ENCODE measurements around the gene SUSD5. TPM values are rescaled to one million over a fixed set of nuclear protein-coding genes. Genes with fewer than 3 reads are reported as not detected.

SUSD5 gene
- total RNA-seq, 4 donors from 2014 or later: 0.55 to 2.2 (median 1.1) TPM

- DNase-seq (no peak), ATAC-seq (no peak)
- Histone ChIP-seq H3K9me3 (no peaks in the 10 kb centered on the region), H3K4me1 (no peaks in the 10 kb centered on the region), H3K4me3 (no peak overlapping the region), H3K36me3 (peaks cover 0 to 66% of the 10 kb centered on the region in 2 donors), H3K27me3 (no peaks in the 10 kb centered on the region), H3K27ac (no peak overlapping the region)
- in situ Hi-C loops (cut with MboI; ENCODE audit: low sequenced_read_pairs in 4 of 4): loop anchor here in 2 of 4 donors (10.0 to 25.0 kb wide), 2 partner anchors 237 to 250 kb away; no protein-coding TSS in a partner anchor
- intact Hi-C loops (cut with DNase I; ENCODE audit: low total_unique reads): loop anchor here (2.0 kb wide), 1 partner anchor 63 kb away; no protein-coding TSS in a partner anchor
- no peak for TF ChIP-seq POLR2A (IDR thresholded peaks at IDR 0.05)
- TF ChIP-seq CTCF (IDR thresholded peaks at IDR 0.05 in 4 of 5, conservative IDR thresholded peaks at IDR 0.05 in 1 of 5): no peak
Observed at GRCh38 chr3:33137691-33138090, 80.9 kb downstream of the SUSD5 start.

GRCh38 chr3:33134026-33134625 lies 84.5 kb downstream of the SUSD5 start:
- in situ Hi-C loops (cut with MboI; ENCODE audit: low sequenced_read_pairs in 4 of 4) (loop anchor here (5.0 to 25.0 kb wide), 3 partner anchors 238 to 253 kb away; no protein-coding TSS in a partner anchor), intact Hi-C loops (cut with DNase I; ENCODE audit: low total_unique reads) (no loop called here)
- Histone ChIP-seq H3K9me3 (no peaks in the 10 kb centered on the region), H3K27me3 (no peaks in the 10 kb centered on the region), H3K36me3 (peaks cover 0 to 65% of the 10 kb centered on the region in 2 donors), H3K27ac (no peak overlapping the region), H3K4me3 (no peak overlapping the region), H3K4me1 (no peaks in the 10 kb centered on the region)
- TF ChIP-seq POLR2A (IDR thresholded peaks at IDR 0.05) (no peak), CTCF (IDR thresholded peaks at IDR 0.05 in 4 of 5, conservative IDR thresholded peaks at IDR 0.05 in 1 of 5) (no peak)
- ATAC-seq (no peak), DNase-seq (no peak)

GRCh38 chr3:33132019-33132360 lies 86.6 kb downstream of the SUSD5 start:
- Histone ChIP-seq H3K4me3 (no peak overlapping the region), H3K4me1 (no peaks in the 10 kb centered on the region), H3K27me3 (no peaks in the 10 kb centered on the region), H3K27ac (no peak overlapping the region), H3K9me3 (no peaks in the 10 kb centered on the region), H3K36me3 (peaks cover 0 to 69% of the 10 kb centered on the region in 2 donors)
- DNase-seq: no peak
- in situ Hi-C loops (cut with MboI; ENCODE audit: low sequenced_read_pairs in 4 of 4): loop anchor here (5.0 to 25.0 kb wide), 3 partner anchors 240 to 255 kb away; no protein-coding TSS in a partner anchor
- intact Hi-C loops (cut with DNase I; ENCODE audit: low total_unique reads): no loop called here
- ATAC-seq: no peak
- no peak for TF ChIP-seq POLR2A (IDR thresholded peaks at IDR 0.05)
- TF ChIP-seq CTCF (IDR thresholded peaks at IDR 0.05 in 4 of 5, conservative IDR thresholded peaks at IDR 0.05 in 1 of 5): no peak

GRCh38 chr3:33131331-33132018 lies 87.1 kb downstream of the SUSD5 start:
- intact Hi-C loops (cut with DNase I; ENCODE audit: low total_unique reads): no loop called here
- Histone ChIP-seq H3K27ac (no peak overlapping the region), H3K4me1 (no peaks in the 10 kb centered on the region), H3K4me3 (no peak overlapping the region), H3K36me3 (peaks cover 0 to 64% of the 10 kb centered on the region in 2 donors), H3K27me3 (no peaks in the 10 kb centered on the region), H3K9me3 (no peaks in the 10 kb centered on the region)
- ATAC-seq (peak; percentile 66 to 89), DNase-seq (no peak)
- TF ChIP-seq CTCF (IDR thresholded peaks at IDR 0.05 in 4 of 5, conservative IDR thresholded peaks at IDR 0.05 in 1 of 5) (peak; percentile 44 to 80 (median 61)), POLR2A (IDR thresholded peaks at IDR 0.05) (no peak)
- in situ Hi-C loops (cut with MboI; ENCODE audit: low sequenced_read_pairs in 4 of 4): loop anchor here (5.0 to 25.0 kb wide), 3 partner anchors 241 to 256 kb away; no protein-coding TSS in a partner anchor
